Adrenal gland (tissue), 5 donors: ENCODE measurements around the gene FFAR2.

ENCODE experiments used
- CTCF ChIP-seq, 6 experiments: fragments of 450-650 bp in 4 of 6; fragments of 200-600 bp in 2 of 6; sonication (generic) in 1 of 6; IDR thresholded peaks; 1 replicate in 5 of 6; 2 replicates in 1 of 6; pipeline versions ENCODE4 v1.5.1 to v1.8.0; 2016 to 2021; ENCODE audit warnings: antibody characterized with exemption in 6 of 6, mild to moderate bottlenecking in 2 of 6, moderate library complexity in 1 of 6
- POLR2A ChIP-seq, 2 donors: fragments of 450-650 bp; IDR thresholded peaks; one replicate each; pipeline ENCODE4 v1.6.1; 2017; ENCODE audit warnings: antibody characterized with exemption in 2 of 2, mild to moderate bottlenecking in 2 of 2, moderate library complexity in 1 of 2
- donor health status: DM: no; HTN: no; CAD: no.

DNA sequence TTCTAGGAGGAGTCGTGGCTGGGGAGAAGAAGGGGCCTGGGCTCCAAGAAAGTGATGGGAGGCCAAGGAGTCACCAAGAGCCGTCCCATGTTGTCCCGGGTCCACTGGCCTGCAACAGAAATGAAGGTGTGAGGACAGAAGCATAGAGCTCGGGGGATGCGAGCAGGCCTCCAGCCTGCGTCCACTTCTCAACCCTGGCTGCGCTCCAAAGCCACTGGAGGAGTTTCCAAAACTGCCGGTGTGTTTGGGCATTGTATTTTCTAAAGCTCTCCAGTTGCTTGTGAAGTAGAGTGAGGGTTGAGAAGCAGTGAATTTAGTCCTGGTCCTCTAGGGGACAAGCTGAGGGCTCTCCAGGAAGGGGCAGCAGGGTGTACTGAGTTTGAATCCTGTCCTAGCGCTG, 13.0 kb downstream of the FFAR2 start:
- TF ChIP-seq POLR2A (IDR thresholded peaks at IDR 0.05) (no peak), CTCF (IDR thresholded peaks at IDR 0.05) (no peak)
